RWPE1 (cell line): ENCODE data around the gene FBXL5.

Experiments used
- CTCF ChIA-PET: fragments of 350-600 bp; sonication (Branson Sonifier 250); formaldehyde crosslinking; extraction: SDS; loops from one replicate; lab custom pipeline; 2021; lab: Yijun Ruan, JAX
- POLR2A ChIA-PET: fragments of 400-600 bp; formaldehyde crosslinking; extraction: SDS; loops from one replicate; lab custom pipeline; 2020; ENCODE audit warnings: antibody characterized with exemption; ENCODE audit not compliant: low non-redundant PET; lab: Yijun Ruan, JAX
- DNase-seq: peaks from one replicate; pipeline ENCODE4 v3.0.0; 2012; ENCODE audit warnings: low spot score
- H3K27ac ChIP-seq: fragments of 450-650 bp; 2 replicates; pipeline ENCODE4 v1.5.1; 2017
- CTCF ChIP-seq: fragments of 450-650 bp; conservative IDR thresholded peaks from 2 replicates; pipeline ENCODE4 v1.5.1; 2017; ENCODE audit warnings: low read depth, mild to moderate bottlenecking

FBXL5 gene

DNA sequence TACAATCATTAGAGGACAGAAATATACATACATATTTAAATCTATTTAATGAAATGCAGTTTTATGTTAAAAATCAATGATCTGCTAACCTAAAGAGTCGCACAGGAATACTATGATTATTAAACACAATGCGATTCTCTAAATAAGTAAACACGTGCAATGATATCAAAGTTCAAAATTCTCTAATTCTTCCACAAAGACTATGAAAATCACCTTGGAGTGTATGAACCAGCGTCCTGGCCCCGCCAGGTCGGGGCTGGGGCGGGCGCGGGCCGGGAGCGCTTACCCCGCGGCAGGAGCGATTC, 25.9 kb upstream of the FBXL5 start:
- peak overlapping the region; percentile 97 for H3K27ac ChIP-seq
- CTCF ChIA-PET = no interaction called here
- no peak for DNase-seq
- POLR2A ChIA-PET = interaction anchor here (0.9 kb wide), 1 partner anchor 42 kb away, joined by 3 read pairs; no protein-coding TSS in a partner anchor
- TF ChIP-seq CTCF = no peak

GRCh38 chr4:15677507-15677988, 22.4 kb upstream of the FBXL5 start:
- ChIA-PET POLR2A (no interaction called here), CTCF (no interaction called here)
- no peak for TF ChIP-seq CTCF
- no peak for DNase-seq
- H3K27ac ChIP-seq = no peak overlapping the region

DNA sequence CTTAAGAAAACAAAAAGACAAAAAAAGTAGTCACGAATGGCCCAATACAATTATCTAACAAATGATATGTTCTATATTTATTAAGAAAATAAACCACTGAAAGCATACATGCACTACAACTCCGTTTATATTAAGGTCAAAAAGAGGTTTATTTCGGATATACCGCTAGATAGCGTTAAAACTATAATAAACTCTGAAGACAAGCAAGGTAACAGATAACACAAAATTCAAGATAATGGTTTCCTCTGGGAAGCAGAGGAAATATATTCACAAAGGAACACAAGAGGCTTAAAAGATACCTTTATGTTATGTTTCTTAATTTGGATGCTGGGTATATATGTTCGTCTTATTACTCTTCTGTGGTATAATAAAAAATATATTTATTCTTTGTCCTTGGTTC, 21.7 kb upstream of the FBXL5 start:
- H3K27ac ChIP-seq = no peak overlapping the region
- DNase-seq = no peak
- ChIA-PET CTCF (no interaction called here), POLR2A (no interaction called here)
- no peak for TF ChIP-seq CTCF

DNA sequence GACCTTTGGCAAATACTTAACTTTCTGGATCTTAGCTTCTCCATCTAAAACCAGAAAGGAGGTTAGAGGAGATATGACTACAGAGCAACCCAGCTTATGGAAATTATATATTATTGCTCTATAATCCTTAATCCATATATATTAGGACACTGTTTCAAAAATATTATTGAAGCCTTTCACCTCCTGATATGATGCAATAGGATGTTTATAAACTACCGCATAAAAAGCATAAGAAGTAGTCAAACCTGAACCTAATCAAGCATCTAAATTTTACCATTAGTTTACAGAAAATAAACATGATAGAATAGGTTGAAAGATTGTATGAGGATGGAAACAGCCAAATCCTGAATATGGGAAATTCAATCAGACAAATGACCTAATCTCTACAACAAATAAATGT, 20.9 kb upstream of the FBXL5 start:
- ChIA-PET POLR2A (no interaction called here), CTCF (no interaction called here)
- no peak overlapping the region for H3K27ac ChIP-seq
- TF ChIP-seq CTCF = no peak
- DNase-seq = no peak

- no peak for TF ChIP-seq CTCF
- DNase-seq = no peak
- ChIA-PET POLR2A (no interaction called here), CTCF (no interaction called here)
- H3K27ac ChIP-seq = no peak overlapping the region
Measured at GRCh38 chr4:15675356-15675755, 20.2 kb upstream of the FBXL5 start.

- TF ChIP-seq CTCF = no peak
- H3K27ac ChIP-seq = no peak overlapping the region
- POLR2A ChIA-PET = no interaction called here
- no peak for DNase-seq
- CTCF ChIA-PET = no interaction called here
Measured at GRCh38 chr4:15674926-15675325, 19.8 kb upstream of the FBXL5 start.

DNA sequence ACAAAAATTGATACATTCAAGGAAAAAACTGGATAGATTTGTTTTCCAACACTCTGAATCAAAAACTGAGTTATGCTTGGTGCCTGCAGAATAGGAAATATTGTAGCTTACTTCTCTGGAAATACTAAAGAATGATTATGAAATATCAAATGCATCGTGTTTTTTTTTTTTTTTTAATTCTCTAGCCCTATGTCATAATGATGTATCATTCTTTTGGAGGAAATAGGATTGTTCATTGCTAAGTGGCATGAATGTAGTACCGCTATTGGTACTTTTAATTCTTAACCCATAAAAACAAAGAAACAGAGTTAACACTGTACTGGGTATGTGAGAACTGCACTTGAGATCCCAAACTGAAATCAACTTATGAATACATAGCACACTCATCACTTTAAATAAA, 18.9 kb upstream of the FBXL5 start:
- TF ChIP-seq CTCF = no peak
- ChIA-PET CTCF (interaction anchor here (0.5 kb wide), 1 partner anchor 69 kb away, joined by 3 read pairs; no protein-coding TSS in a partner anchor), POLR2A (no interaction called here)
- DNase-seq = no peak
- no peak overlapping the region for H3K27ac ChIP-seq
